ENCODE data around the gene PLEKHA5.
A peak's percentile ranks its signal among the peaks of the same experiment; 100 is the strongest.
"Not testable (repeated sequence)": the region's sequence is repeated elsewhere in the genome, so short reads cannot be mapped to it uniquely, and the experiment has no call there.

The PLEKHA5 gene

GRCh38 chr12:19285793-19286448, 156.4 kb downstream of the PLEKHA5 start:
- no peak for DNase-seq

GRCh38 chr12:19287302-19287701, 157.8 kb downstream of the PLEKHA5 start:
- no peak for DNase-seq

GRCh38 chr12:19288161-19288560, 158.6 kb downstream of the PLEKHA5 start:
- no peak for DNase-seq

GRCh38 chr12:19288603-19289244, 159.2 kb downstream of the PLEKHA5 start:
- peak; percentile 40 for DNase-seq

- no peak for DNase-seq
Observed at GRCh38 chr12:19298836-19299605, 169.5 kb downstream of the PLEKHA5 start.

- no peak for DNase-seq
Observed at GRCh38 chr12:19299765-19300164, 170.2 kb downstream of the PLEKHA5 start.

- no peak for DNase-seq
Observed at GRCh38 chr12:19301223-19301622, 171.7 kb downstream of the PLEKHA5 start.

- no peak for DNase-seq
Observed at GRCh38 chr12:19301688-19302087, 172.2 kb downstream of the PLEKHA5 start.

GRCh38 chr12:19302100-19302640, 172.6 kb downstream of the PLEKHA5 start:
- DNase-seq = no peak

- DNase-seq = no peak
Observed at GRCh38 chr12:19303496-19303895, 174.0 kb downstream of the PLEKHA5 start.

- DNase-seq = no peak
Observed at GRCh38 chr12:19304149-19304750, 174.7 kb downstream of the PLEKHA5 start.

GRCh38 chr12:19305621-19306020, 176.1 kb downstream of the PLEKHA5 start:
- not testable (repeated sequence) for DNase-seq

- no peak for DNase-seq
Observed at GRCh38 chr12:19306366-19306765, 176.8 kb downstream of the PLEKHA5 start.

GRCh38 chr12:19307451-19307850, 177.9 kb downstream of the PLEKHA5 start:
- DNase-seq = no peak

- DNase-seq = no peak
Observed at GRCh38 chr12:19311165-19311564, 181.6 kb downstream of the PLEKHA5 start.

GRCh38 chr12:19312637-19313036, 183.1 kb downstream of the PLEKHA5 start:
- no peak for DNase-seq

GRCh38 chr12:19316425-19316824, 186.9 kb downstream of the PLEKHA5 start:
- no peak for DNase-seq

GRCh38 chr12:19322376-19322775, 192.8 kb downstream of the PLEKHA5 start:
- DNase-seq = no peak

- no peak for DNase-seq
Observed at GRCh38 chr12:19323805-19324204, 194.3 kb downstream of the PLEKHA5 start.

GRCh38 chr12:19326102-19326501, 196.6 kb downstream of the PLEKHA5 start:
- no peak for DNase-seq

- DNase-seq = no peak
Observed at GRCh38 chr12:19332196-19332595, 202.7 kb downstream of the PLEKHA5 start.

- DNase-seq = no peak
Observed at GRCh38 chr12:19338405-19338804, 208.9 kb downstream of the PLEKHA5 start.

- not testable (repeated sequence) for DNase-seq
Observed at GRCh38 chr12:19350850-19351249, 221.3 kb downstream of the PLEKHA5 start.

All from NCI-H1436 (cell line).